SK-N-SH treated with all-trans-retinoic acid at 6 μM for 48 hours (cell line): Measurements from ENCODE around the gene RALGAPB.

Experiments
- ATAC-seq: fragments of 200-7000 bp; cut with Tn5 transposase; 3 replicates; pipeline ENCODE4 v1.9.1; 2020; ENCODE audit warnings: mild to moderate bottlenecking, moderate library complexity
- ARNTL ChIP-seq: fragments of 450-650 bp; formaldehyde crosslinking; IDR thresholded peaks from 2 replicates; pipeline ENCODE4 v1.5.0; 2020; ENCODE audit warnings: low read depth, mild to moderate bottlenecking, moderate library complexity, borderline replicate concordance
- CREB5 ChIP-seq: fragments of 250-450 bp; sonication (Bioruptor Pico); IDR thresholded peaks from 2 replicates; pipeline ENCODE4 v1.5.1; 2020; ENCODE audit warnings: low read depth, mild to moderate bottlenecking, moderate library complexity
- CSDC2 ChIP-seq: fragments of 250-450 bp; sonication (Bioruptor Pico); IDR thresholded peaks from 2 replicates; pipeline ENCODE4 v1.5.0; 2020; ENCODE audit warnings: mild to moderate bottlenecking, moderate library complexity
- CSRNP3 ChIP-seq: fragments of 250-450 bp; sonication (Bioruptor Pico); IDR thresholded peaks from 2 replicates; pipeline ENCODE4 v1.5.1; 2021; ENCODE audit warnings: mild to moderate bottlenecking, moderate library complexity
- GLIS3 ChIP-seq: fragments of 250-450 bp; sonication (Bioruptor Pico); IDR thresholded peaks from 2 replicates; pipeline ENCODE4 v1.5.0; 2020; ENCODE audit warnings: mild to moderate bottlenecking, moderate library complexity
- ISL1 ChIP-seq: fragments of 250-450 bp; sonication (Bioruptor Pico); IDR thresholded peaks from 2 replicates; pipeline ENCODE4 v2.1.2; 2022; ENCODE audit warnings: mild to moderate bottlenecking, moderate library complexity
- OSR1 ChIP-seq: fragments of 250-450 bp; sonication (Bioruptor Pico); IDR thresholded peaks from 2 replicates; pipeline ENCODE4 v1.8.0; 2022; ENCODE audit warnings: moderate library complexity, mild to moderate bottlenecking, inconsistent platforms
- PATZ1 ChIP-seq: fragments of 250-450 bp; sonication (Bioruptor Pico); IDR thresholded peaks from 2 replicates; pipeline ENCODE4 v1.8.0; 2020; ENCODE audit warnings: mild to moderate bottlenecking, moderate library complexity, borderline replicate concordance
- POU6F1 ChIP-seq: fragments of 250-450 bp; sonication (Bioruptor Pico); IDR thresholded peaks from 2 replicates; pipeline ENCODE4 v1.8.0; 2021; ENCODE audit warnings: low read depth, mild to moderate bottlenecking, moderate library complexity, borderline replicate concordance
- PPARA ChIP-seq: fragments of 250-450 bp; sonication (Bioruptor Pico); IDR thresholded peaks from 2 replicates; pipeline ENCODE4 v1.5.0; 2020; ENCODE audit warnings: mild to moderate bottlenecking, borderline replicate concordance
- RARB ChIP-seq: fragments of 250-450 bp; sonication (Bioruptor Pico); IDR thresholded peaks from 2 replicates; pipeline ENCODE4 v1.8.0; 2021; ENCODE audit warnings: mild to moderate bottlenecking, moderate library complexity
- SNAI2 ChIP-seq: fragments of 250-450 bp; sonication (Bioruptor Pico); IDR thresholded peaks from 2 replicates; pipeline ENCODE4 v1.5.0; 2020; ENCODE audit warnings: mild to moderate bottlenecking, moderate library complexity
- TOX ChIP-seq: fragments of 250-450 bp; sonication (Bioruptor Pico); IDR thresholded peaks from 2 replicates; pipeline ENCODE4 v1.8.0; 2021; ENCODE audit warnings: mild to moderate bottlenecking, moderate library complexity, borderline replicate concordance
- TSHZ2 ChIP-seq: fragments of 250-450 bp; sonication (Bioruptor Pico); IDR thresholded peaks from 2 replicates; pipeline ENCODE4 v1.5.0; 2020; ENCODE audit warnings: mild to moderate bottlenecking, moderate library complexity
- ZC3H10 ChIP-seq: fragments of 250-450 bp; sonication (Bioruptor Pico); IDR thresholded peaks from 2 replicates; pipeline ENCODE4 v1.5.1; 2021; ENCODE audit warnings: mild to moderate bottlenecking, moderate library complexity
- ZFP3 ChIP-seq: fragments of 250-450 bp; sonication (Bioruptor Pico); IDR thresholded peaks from 2 replicates; pipeline ENCODE4 v1.5.0; 2020; ENCODE audit warnings: mild to moderate bottlenecking, moderate library complexity
- ZFP30 ChIP-seq: fragments of 450-650 bp; formaldehyde crosslinking; IDR thresholded peaks from 2 replicates; pipeline ENCODE4 v1.5.0; 2022; ENCODE audit warnings: mild to moderate bottlenecking, moderate library complexity
- ZNF565 ChIP-seq: fragments of 450-650 bp; formaldehyde crosslinking; conservative IDR thresholded peaks from 2 replicates; pipeline ENCODE4 v1.5.0; 2020; ENCODE audit warnings: low read depth, mild to moderate bottlenecking, moderate library complexity
- ZNF8 ChIP-seq: fragments of 450-650 bp; formaldehyde crosslinking; IDR thresholded peaks from 2 replicates; pipeline ENCODE4 v1.5.0; 2020; ENCODE audit warnings: mild to moderate bottlenecking, moderate library complexity

RALGAPB gene

GRCh38 chr20:38528167-38528566, 55.5 kb downstream of the RALGAPB start:
- no peak for ATAC-seq
- TF ChIP-seq OSR1 (CRISPR knock-in tag) = no peak
- no peak for TF ChIP-seq ZNF8
- TF ChIP-seq CSDC2 (CRISPR knock-in tag) = no peak
- TF ChIP-seq ZNF565 (CRISPR knock-in tag) = no peak
- no peak for TF ChIP-seq ARNTL (CRISPR knock-in tag)
- no peak for TF ChIP-seq PATZ1

GRCh38 chr20:38531021-38531420, 58.4 kb downstream of the RALGAPB start:
- TF ChIP-seq OSR1 (CRISPR knock-in tag) = no peak
- no peak for TF ChIP-seq ZNF565 (CRISPR knock-in tag)
- TF ChIP-seq GLIS3 (CRISPR knock-in tag) = no peak
- TF ChIP-seq ARNTL (CRISPR knock-in tag) = no peak
- TF ChIP-seq POU6F1 (CRISPR knock-in tag) = no peak
- no peak for TF ChIP-seq PPARA (CRISPR knock-in tag)
- TF ChIP-seq CSDC2 (CRISPR knock-in tag) = no peak
- no peak for TF ChIP-seq ZFP3
- TF ChIP-seq TSHZ2 (CRISPR knock-in tag) = no peak
- TF ChIP-seq CSRNP3 (CRISPR knock-in tag) = no peak
- TF ChIP-seq CREB5 (CRISPR knock-in tag) = no peak
- no peak for TF ChIP-seq SNAI2
- no peak for TF ChIP-seq ZNF8
- no peak for ATAC-seq

- no peak for ATAC-seq
- TF ChIP-seq OSR1 (CRISPR knock-in tag) = no peak
- TF ChIP-seq RARB = no peak
- TF ChIP-seq ZNF8 = no peak
- no peak for TF ChIP-seq ZC3H10 (CRISPR knock-in tag)
- no peak for TF ChIP-seq PATZ1
- TF ChIP-seq ARNTL (CRISPR knock-in tag) = no peak
- TF ChIP-seq TOX (CRISPR knock-in tag) = no peak
- no peak for TF ChIP-seq ISL1 (CRISPR knock-in tag)
- no peak for TF ChIP-seq ZFP30 (CRISPR knock-in tag)
- TF ChIP-seq SNAI2 = no peak
- no peak for TF ChIP-seq CSRNP3 (CRISPR knock-in tag)
- no peak for TF ChIP-seq GLIS3 (CRISPR knock-in tag)
These were observed 62.1 kb downstream of the RALGAPB start for GRCh38 chr20:38534756-38535155.
